ENCODE results near the gene LRMDA. TPM values are rescaled to one million over a fixed set of nuclear protein-coding genes. Genes with fewer than 3 reads are reported as not detected.

Gene LRMDA
- total and polyA plus RNA-seq, 2 donors (not counting 3 experiments of a cell fraction or from before 2014, with no cell fraction given) = 9.7 to 18.0 TPM

DNA sequence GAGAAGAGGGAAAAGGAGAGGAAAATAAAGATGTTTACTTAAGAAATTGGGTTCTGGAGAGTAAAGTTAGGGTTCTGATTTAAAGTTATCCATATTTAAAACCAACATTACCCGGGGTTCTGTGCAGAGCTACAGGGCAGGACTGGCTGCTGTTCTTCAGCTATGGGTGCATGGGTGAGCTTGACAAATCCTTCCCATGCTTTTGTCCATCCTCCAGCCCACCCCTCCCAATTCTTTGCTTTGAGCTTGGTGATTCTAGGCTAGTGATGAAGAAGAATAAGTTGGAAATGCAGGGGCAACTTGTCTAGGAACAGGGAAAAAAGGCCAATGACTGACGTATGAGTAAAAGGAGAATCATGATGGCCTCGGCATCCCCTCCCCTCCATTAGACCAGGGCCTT is 636.0 kb downstream of the LRMDA start:
- Histone ChIP-seq H3K9me3 (replicated peaks; ENCODE audit: control insufficient read depth, insufficient read depth, low read length) (no peaks in the 10 kb centered on the region), H3K9ac (replicated peaks; ENCODE audit: extremely low read depth, insufficient read depth, low read length) (no peak overlapping the region), H3K27me3 (ENCODE audit: control insufficient read depth in 2 of 2, insufficient read depth in 2 of 2, low read length in 2 of 2) (no peaks in the 10 kb centered on the region), H3K79me2 (ENCODE audit: control insufficient read depth, insufficient read depth, low read length) (no peaks in the 10 kb centered on the region), H3K27ac (ENCODE audit: insufficient read depth, low read depth, low read length) (no peak overlapping the region), H3K36me3 (ENCODE audit: control insufficient read depth in 2 of 2, extremely low read depth in 1 of 2, insufficient read depth in 2 of 2, low read length in 2 of 2) (no peaks in the 10 kb centered on the region), H3K4me3 (replicated peaks in 1 of 3; ENCODE audit: insufficient read depth in 1 of 3, low read depth in 1 of 3, low read length in 3 of 3) (no peak overlapping the region), H3K4me2 (ENCODE audit: insufficient read depth, low read length) (no peak overlapping the region), H2AFZ (ENCODE audit: low read depth, low read length) (no peak overlapping the region), H3K9me1 (replicated peaks; ENCODE audit: control insufficient read depth, extremely low read depth, insufficient read depth, low read length) (no peaks in the 10 kb centered on the region), H3K4me1 (ENCODE audit: control insufficient read depth, extremely low read depth, insufficient read depth, low read length) (no peaks in the 10 kb centered on the region), H4K20me1 (replicated peaks; ENCODE audit: control insufficient read depth, extremely low read depth, insufficient read depth, low read length) (no peaks in the 10 kb centered on the region)
- intact Hi-C loops (cut with micrococcal nuclease) = no loop called here
- FAIRE-seq (no peak), DNase-seq (ENCODE audit: low read depth, low spot score) (no peak)
- POLR2A ChIA-PET = no interaction called here
- BruUV-seq (replicated peaks) = no TSS peak
- TF ChIP-seq, protein P1, sequence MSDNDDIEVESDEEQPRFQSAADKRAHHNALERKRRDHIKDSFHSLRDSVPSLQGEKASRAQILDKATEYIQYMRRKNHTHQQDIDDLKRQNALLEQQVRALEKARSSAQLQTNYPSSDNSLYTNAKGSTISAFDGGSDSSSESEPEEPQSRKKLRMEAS (IDR thresholded peaks at IDR 0.05; ENCODE audit: insufficient read depth, insufficient read length) = no peak
- no peak for TF ChIP-seq FOS (IDR thresholded peaks at IDR 0.05; ENCODE audit: borderline replicate concordance, insufficient read depth, low read length)
- no peak for TF ChIP-seq JUN (IDR thresholded peaks at IDR 0.05; ENCODE audit: borderline replicate concordance, insufficient read depth, insufficient read length, low read depth)
- no peak for TF ChIP-seq GATA2 (IDR thresholded peaks at IDR 0.05; ENCODE audit: insufficient read depth, insufficient read length, low read depth, low read length)
- no peak for TF ChIP-seq EZH2 (IDR thresholded peaks at IDR 0.05; ENCODE audit: borderline replicate concordance, low read depth, low read length, severe bottlenecking)
- TF ChIP-seq, protein P2, sequence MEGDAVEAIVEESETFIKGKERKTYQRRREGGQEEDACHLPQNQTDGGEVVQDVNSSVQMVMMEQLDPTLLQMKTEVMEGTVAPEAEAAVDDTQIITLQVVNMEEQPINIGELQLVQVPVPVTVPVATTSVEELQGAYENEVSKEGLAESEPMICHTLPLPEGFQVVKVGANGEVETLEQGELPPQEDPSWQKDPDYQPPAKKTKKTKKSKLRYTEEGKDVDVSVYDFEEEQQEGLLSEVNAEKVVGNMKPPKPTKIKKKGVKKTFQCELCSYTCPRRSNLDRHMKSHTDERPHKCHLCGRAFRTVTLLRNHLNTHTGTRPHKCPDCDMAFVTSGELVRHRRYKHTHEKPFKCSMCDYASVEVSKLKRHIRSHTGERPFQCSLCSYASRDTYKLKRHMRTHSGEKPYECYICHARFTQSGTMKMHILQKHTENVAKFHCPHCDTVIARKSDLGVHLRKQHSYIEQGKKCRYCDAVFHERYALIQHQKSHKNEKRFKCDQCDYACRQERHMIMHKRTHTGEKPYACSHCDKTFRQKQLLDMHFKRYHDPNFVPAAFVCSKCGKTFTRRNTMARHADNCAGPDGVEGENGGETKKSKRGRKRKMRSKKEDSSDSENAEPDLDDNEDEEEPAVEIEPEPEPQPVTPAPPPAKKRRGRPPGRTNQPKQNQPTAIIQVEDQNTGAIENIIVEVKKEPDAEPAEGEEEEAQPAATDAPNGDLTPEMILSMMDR (IDR thresholded peaks at IDR 0.05; ENCODE audit: extremely low read depth in 1 of 2, insufficient read depth in 1 of 2, low read depth in 1 of 2, low read length in 2 of 2) = no peak
- TF ChIP-seq POLR2A (IDR thresholded peaks at IDR 0.05; ENCODE audit: low read depth, low read length) = no peak
- TF ChIP-seq POLR2AphosphoS5 (IDR thresholded peaks at IDR 0.05; ENCODE audit: insufficient read depth, low read depth, low read length) = no peak
- no peak for TF ChIP-seq MYC (IDR thresholded peaks at IDR 0.05; ENCODE audit: low read depth, low read length)
- CTCF ChIA-PET = interaction anchor here (0.5 kb wide), 1 partner anchor 1941 kb away, joined by 3 read pairs; no protein-coding TSS in a partner anchor
- dilution Hi-C loops (cut with MboI; ENCODE audit: extremely low pct_ligation_motif_present, low sequenced_read_pairs) = no loop called here
